ENCODE data around the gene FAAP100.
"Not testable (repeated sequence)": the region's sequence is repeated elsewhere in the genome, so short reads cannot be mapped to it uniquely, and the experiment has no call there.

Gene FAAP100

GRCh38 chr17:81536299-81537290, 15.6 kb downstream of the FAAP100 start:
- no peak for DNase-seq

GRCh38 chr17:81535480-81536298, 16.5 kb downstream of the FAAP100 start:
- no peak for DNase-seq

DNA sequence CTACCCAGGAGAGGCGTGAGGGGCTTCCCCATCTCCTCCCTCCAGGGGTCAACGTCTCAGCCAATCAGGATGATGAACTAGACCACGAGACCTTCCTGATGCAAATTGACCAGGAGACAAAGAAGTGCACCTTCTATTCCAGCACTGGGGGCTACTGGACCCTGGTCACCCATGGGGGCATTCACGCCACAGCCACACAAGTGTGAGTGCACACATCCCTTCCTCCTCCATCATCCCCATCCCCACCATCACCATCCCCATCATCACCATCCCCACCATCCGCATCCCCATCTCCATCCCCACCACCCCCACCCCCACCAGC, 17.2 kb downstream of the FAAP100 start:
- no peak for DNase-seq

- DNase-seq: no peak
These were observed 17.8 kb downstream of the FAAP100 start for GRCh38 chr17:81534157-81535006.

DNA sequence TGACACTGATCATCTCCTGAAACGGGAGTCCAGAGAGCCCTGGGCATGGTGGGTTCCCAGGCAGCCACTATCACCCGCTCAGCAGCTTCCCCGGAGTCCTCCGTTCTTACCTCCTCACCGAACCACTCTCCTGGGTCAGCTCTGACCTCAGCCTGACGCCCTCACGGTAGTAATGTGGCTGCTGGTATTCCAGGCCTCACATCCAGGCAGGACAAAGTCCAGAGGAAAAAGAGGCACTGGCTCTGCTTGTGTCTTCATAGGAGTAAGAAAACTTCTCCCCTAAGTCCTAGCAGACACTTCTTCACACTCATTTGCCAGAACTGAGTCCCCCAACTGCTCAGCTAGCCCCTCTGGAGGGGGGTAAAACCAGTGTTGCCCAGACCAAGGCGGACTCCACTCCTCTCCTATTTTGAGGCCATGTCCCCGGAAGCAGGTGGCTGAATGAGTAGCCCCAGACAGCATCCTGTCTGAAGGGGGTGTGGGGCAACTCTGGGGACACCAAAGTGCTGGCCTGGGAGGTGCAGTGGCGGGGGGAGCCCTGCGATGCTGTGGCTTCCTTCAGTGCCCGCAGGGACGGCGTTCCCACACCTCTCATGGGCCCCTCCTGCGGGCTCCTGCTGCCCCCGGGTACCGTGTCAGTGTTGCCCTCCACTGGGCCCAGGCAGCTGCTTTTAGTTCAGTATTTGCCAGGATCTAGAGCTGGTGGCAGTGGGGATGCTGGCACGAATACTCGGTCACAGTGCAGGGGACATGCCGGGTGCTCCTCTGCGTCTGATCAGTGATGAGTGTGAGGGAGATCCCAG, 18.6 kb downstream of the FAAP100 start:
- no peak for DNase-seq

DNA sequence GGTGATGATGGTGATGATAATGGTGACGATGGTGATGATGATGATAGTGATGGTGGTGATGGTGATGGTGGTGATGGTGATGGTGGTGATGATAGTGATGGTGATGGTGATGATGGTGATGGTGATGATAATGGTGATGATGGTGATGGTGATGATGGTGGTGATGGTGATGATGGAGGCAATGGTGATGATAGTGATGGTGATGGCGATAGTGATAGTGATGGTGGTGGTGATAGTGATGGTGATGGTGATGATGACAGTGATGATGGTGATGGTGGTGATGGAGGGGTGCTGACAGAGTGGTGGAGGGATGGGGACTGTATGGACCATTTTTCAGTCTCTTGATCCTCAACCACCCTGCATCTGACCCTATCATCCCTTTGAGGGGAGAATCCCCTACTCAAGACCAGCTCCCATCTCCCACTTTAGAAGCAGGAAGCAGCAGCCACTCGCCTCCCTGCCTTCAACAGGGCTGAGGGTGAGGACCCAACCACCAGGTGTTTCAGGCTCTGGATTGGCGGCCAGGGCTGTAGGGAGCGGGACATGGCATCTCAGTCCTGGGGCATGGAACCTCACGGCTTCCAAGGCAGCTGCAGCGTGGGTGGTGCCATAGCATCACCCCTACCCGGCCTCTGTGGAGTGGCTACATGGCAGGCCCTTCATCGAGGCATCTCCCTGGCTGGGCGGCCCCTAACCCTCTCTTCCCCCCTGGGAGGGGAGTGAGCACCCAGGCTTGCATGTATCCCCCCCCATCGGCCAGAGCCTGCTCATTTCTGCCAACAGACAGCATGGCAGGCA, 19.5 kb downstream of the FAAP100 start:
- DNase-seq: no peak

GRCh38 chr17:81531998-81532404, 20.2 kb downstream of the FAAP100 start:
- not testable (repeated sequence) for DNase-seq

GRCh38 chr17:81531013-81531412, 21.1 kb downstream of the FAAP100 start:
- DNase-seq: not testable (repeated sequence)

GRCh38 chr17:81529437-81529803, 22.7 kb downstream of the FAAP100 start:
- DNase-seq: no peak

DNA sequence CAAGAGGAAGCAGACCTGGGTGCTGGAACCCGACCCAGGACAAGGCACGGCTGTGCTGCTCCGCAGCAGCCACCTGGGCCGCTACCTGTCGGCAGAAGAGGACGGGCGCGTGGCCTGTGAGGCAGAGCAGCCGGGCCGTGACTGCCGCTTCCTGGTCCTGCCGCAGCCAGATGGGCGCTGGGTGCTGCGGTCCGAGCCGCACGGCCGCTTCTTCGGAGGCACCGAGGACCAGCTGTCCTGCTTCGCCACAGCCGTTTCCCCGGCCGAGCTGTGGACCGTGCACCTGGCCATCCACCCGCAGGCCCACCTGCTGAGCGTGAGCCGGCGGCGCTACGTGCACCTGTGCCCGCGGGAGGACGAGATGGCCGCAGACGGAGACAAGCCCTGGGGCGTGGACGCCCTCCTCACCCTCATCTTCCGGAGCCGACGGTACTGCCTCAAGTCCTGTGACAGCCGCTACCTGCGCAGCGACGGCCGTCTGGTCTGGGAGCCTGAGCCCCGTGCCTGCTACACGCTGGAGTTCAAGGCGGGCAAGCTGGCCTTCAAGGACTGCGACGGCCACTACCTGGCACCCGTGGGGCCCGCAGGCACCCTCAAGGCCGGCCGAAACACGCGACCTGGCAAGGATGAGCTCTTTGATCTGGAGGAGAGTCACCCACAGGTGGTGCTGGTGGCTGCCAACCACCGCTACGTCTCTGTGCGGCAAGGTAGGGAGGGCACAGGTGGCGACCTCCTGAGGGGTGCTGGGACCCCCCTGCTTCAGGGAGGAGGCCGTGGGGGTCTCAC, 23.3 kb downstream of the FAAP100 start:
- no peak for DNase-seq

DNA sequence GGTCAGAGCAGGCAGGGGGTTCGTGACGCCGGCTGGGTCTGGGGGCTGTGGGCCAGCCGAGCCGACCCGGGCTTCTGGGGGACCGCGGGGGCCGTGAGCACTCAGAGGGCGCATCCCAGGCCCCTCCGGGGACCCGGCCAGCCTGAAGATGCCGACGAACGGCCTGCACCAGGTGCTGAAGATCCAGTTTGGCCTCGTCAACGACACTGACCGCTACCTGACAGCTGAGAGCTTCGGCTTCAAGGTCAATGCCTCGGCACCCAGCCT, 23.8 kb downstream of the FAAP100 start:
- no peak for DNase-seq

GRCh38 chr17:81527591-81528383, 24.4 kb downstream of the FAAP100 start, which contains the start of gene FSCN2:
TSS of gene FSCN2 (plus strand) at chr17:81528377. CDS start at chr17:81528532, 155 bp downstream.
- no peak for DNase-seq

- no peak for DNase-seq
These were observed 25.2 kb downstream of the FAAP100 start for GRCh38 chr17:81526662-81527571.

GRCh38 chr17:81524865-81525159, 27.3 kb downstream of the FAAP100 start:
- DNase-seq: no peak

DNA sequence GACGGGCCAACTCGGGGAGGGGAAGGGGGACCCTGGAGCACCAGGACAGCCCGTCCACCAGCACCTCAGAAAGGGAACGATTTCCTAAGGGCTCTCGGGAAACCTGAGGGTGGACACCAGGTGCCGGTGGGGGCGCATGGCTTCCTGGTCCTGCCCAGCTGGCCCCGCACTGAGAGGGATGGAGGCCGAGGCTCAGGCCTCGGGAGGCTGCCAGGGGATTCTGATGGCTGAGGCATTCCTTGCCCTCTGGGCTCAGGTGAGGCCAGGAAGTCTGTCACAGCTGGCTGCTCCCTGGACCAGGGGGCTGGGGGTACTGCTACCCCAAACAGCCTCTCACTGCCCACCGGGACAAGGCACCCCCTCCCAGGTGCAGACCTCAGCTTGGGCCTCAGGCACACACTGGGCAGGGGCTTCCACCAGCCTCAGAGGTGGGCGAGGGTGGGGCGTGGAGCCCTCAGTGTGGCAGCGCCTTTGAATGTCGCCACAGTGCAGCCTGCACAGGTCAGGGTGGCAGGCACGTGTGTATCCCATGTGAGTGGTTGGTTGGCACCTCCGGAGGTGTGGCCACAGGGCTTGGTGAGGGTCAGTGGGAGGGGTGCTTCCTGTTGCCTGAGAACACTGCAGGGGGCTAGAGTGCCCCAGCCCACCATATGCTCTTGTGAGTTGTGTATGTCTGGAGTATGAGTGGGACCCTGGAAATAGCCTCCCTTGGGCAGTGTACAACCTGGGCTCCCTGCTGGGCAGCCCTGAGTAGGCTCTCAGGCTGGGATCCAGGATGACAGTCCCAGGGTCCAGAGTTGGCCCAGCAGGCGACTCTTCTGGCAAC, 27.9 kb downstream of the FAAP100 start:
- no peak for DNase-seq

DNA sequence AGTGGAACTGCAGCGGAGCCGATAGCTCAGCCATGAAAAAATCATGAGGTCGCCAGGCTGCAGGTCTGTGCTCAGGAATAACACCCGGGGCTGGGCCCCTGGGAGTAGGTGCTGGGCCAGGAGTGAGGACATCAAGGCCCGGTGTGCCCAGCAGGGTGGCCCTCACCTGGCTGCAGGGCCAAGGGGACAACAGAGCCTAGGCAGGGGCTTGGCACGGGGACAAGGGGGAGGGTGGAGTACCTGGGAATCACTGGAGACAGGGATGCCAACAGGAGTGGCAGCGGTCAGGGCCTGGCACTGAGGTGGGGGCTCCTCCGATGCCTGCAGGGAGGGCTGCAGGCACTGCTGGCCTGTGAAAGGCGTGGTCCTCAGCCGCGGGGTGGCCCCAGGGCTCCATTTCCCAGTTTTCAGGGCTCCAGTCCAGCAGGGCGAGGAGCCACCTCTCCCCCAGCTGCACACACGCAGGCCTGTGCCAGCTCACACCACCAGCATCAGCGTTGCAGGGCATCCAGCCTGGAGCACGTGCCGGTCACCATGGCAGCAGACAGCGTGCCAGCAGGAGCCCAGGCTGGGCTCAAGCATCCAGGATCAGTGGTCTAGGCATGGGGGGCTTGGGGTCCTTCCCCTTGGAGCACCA, 28.6 kb downstream of the FAAP100 start:
- no peak for DNase-seq
